ENCODE results near the gene C2CD4C.
"Not testable (repeated sequence)": the region's sequence is repeated elsewhere in the genome, so short reads cannot be mapped to it uniquely, and the experiment has no call there.

C2CD4C gene

GRCh38 chr19:437041-437440 is 28.1 kb upstream of the C2CD4C start:
- DNase-seq: no peak

- DNase-seq: no peak
Measured at GRCh38 chr19:436413-436950, 27.5 kb upstream of the C2CD4C start.

- DNase-seq: no peak
Measured at GRCh38 chr19:435707-436412, 26.9 kb upstream of the C2CD4C start.

- no peak for DNase-seq
Measured at GRCh38 chr19:435056-435706, 26.2 kb upstream of the C2CD4C start.

- no peak for DNase-seq
Measured at GRCh38 chr19:434152-434960, 25.4 kb upstream of the C2CD4C start.

GRCh38 chr19:430701-431100 is 21.8 kb upstream of the C2CD4C start:
- DNase-seq: no peak

GRCh38 chr19:428149-428548 is 19.2 kb upstream of the C2CD4C start:
- no peak for DNase-seq

GRCh38 chr19:427675-428074 is 18.7 kb upstream of the C2CD4C start:
- not testable (repeated sequence) for DNase-seq

- DNase-seq: no peak
Measured at GRCh38 chr19:426725-427445, 17.9 kb upstream of the C2CD4C start.

- DNase-seq: no peak
Measured at GRCh38 chr19:425056-425455, 16.1 kb upstream of the C2CD4C start.

GRCh38 chr19:424546-424945 is 15.6 kb upstream of the C2CD4C start:
- no peak for DNase-seq

GRCh38 chr19:423691-424466 is 14.9 kb upstream of the C2CD4C start:
- no peak for DNase-seq

GRCh38 chr19:422917-423226 is 13.9 kb upstream of the C2CD4C start:
- DNase-seq: not testable (repeated sequence)

- DNase-seq: no peak
Measured at GRCh38 chr19:422213-422916, 13.4 kb upstream of the C2CD4C start.

- no peak for DNase-seq
Measured at GRCh38 chr19:419721-420515, 11.0 kb upstream of the C2CD4C start.

- no peak for DNase-seq
Measured at GRCh38 chr19:418761-419671, 10.1 kb upstream of the C2CD4C start.

GRCh38 chr19:416416-416815 is 7.5 kb upstream of the C2CD4C start:
- DNase-seq: no peak

- no peak for DNase-seq
Measured at GRCh38 chr19:415292-415691, 6.3 kb upstream of the C2CD4C start.

GRCh38 chr19:413756-414420 is 4.9 kb upstream of the C2CD4C start:
- no peak for DNase-seq
